Measurements from ENCODE around the gene SLC30A7.

Gene SLC30A7

DNA sequence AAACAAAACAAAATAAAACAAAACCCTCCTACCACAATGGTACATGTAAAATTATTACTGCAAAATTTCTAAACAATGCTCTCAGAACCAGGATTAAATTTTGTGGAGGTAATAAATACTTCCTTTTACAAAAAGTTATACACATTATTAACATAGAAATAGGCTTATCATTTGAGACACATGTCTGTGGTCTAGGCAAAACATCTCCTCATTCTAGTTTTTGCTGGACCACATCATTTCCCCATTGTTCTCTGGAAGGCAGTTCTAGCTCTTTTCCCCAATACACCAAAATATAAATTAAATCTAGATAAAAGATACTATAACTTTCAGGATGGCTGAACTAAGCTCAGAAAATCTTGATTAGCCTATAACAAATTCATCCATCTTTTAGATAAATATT, 19.6 kb upstream of the SLC30A7 start:
- no peak for TF ChIP-seq SIN3A (IDR thresholded peaks at IDR 0.05; ENCODE audit: borderline replicate concordance, insufficient read depth, low read length)
- TF ChIP-seq FOXP2 (optimal IDR thresholded peaks at IDR 0.05; ENCODE audit: borderline replicate concordance, extremely low read depth, extremely low read length, insufficient read depth), result no peak
- no peak for TF ChIP-seq REST (IDR thresholded peaks at IDR 0.05; ENCODE audit: insufficient read depth in 1 of 2, low read depth in 2 of 2, low read length in 2 of 2)
- TF ChIP-seq TAF1 (IDR thresholded peaks at IDR 0.05; ENCODE audit: borderline replicate concordance, insufficient read depth, low read length), result no peak
- TF ChIP-seq POLR2AphosphoS5 (IDR thresholded peaks at IDR 0.05; ENCODE audit: low read depth, low read length), result no peak

DNA sequence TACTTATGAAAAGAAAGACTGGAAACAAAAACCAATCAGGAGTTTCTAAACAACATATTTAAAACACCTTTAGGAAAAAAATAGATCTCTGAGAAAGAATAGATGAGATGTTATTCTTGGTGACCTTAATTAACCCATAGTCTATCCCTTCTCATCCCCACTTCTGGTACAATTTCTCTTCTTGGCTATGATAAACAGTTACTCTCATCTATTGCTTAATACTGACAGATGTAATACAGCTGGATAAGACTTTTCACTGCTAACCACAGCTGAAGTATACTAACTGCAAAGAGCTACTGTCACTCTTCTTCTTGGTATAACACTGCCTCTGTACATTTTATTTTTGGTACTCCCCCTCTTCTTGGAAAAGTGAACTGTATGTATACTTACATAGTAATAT, 16.5 kb upstream of the SLC30A7 start:
- TF ChIP-seq TAF1 (IDR thresholded peaks at IDR 0.05; ENCODE audit: borderline replicate concordance, insufficient read depth, low read length) (no peak), SIN3A (IDR thresholded peaks at IDR 0.05; ENCODE audit: borderline replicate concordance, insufficient read depth, low read length) (no peak), REST (IDR thresholded peaks at IDR 0.05; ENCODE audit: insufficient read depth in 1 of 2, low read depth in 2 of 2, low read length in 2 of 2) (no peak), FOXP2 (optimal IDR thresholded peaks at IDR 0.05; ENCODE audit: borderline replicate concordance, extremely low read depth, extremely low read length, insufficient read depth) (no peak), POLR2AphosphoS5 (IDR thresholded peaks at IDR 0.05; ENCODE audit: low read depth, low read length) (no peak)

DNA sequence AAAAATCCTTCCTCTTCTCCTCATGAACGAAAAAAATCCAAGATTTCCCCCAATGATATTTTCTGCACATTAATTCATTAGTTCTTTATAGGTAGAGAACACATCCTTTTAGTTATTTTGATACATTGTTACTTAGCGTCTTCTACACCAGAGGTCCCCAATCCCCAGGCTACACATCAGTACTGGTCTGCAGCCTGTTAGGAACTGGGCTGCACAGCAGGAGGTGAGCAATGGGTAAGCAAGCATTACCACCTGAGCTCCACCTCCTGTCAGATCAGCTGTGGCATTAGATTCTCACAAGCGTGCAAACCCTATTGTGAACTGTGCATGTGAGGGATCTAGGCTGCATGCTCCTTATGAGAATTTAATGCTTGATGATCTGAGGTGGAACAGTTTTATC, 14.2 kb upstream of the SLC30A7 start:
- TF ChIP-seq REST (IDR thresholded peaks at IDR 0.05; ENCODE audit: insufficient read depth in 1 of 2, low read depth in 2 of 2, low read length in 2 of 2) (no peak), SIN3A (IDR thresholded peaks at IDR 0.05; ENCODE audit: borderline replicate concordance, insufficient read depth, low read length) (no peak), POLR2AphosphoS5 (IDR thresholded peaks at IDR 0.05; ENCODE audit: low read depth, low read length) (no peak), TAF1 (IDR thresholded peaks at IDR 0.05; ENCODE audit: borderline replicate concordance, insufficient read depth, low read length) (no peak), FOXP2 (optimal IDR thresholded peaks at IDR 0.05; ENCODE audit: borderline replicate concordance, extremely low read depth, extremely low read length, insufficient read depth) (no peak)

GRCh38 chr1:100882698-100883097, 13.2 kb upstream of the SLC30A7 start:
- TF ChIP-seq POLR2AphosphoS5 (IDR thresholded peaks at IDR 0.05; ENCODE audit: low read depth, low read length), result no peak
- TF ChIP-seq TAF1 (IDR thresholded peaks at IDR 0.05; ENCODE audit: borderline replicate concordance, insufficient read depth, low read length), result no peak
- no peak for TF ChIP-seq FOXP2 (optimal IDR thresholded peaks at IDR 0.05; ENCODE audit: borderline replicate concordance, extremely low read depth, extremely low read length, insufficient read depth)
- no peak for TF ChIP-seq SIN3A (IDR thresholded peaks at IDR 0.05; ENCODE audit: borderline replicate concordance, insufficient read depth, low read length)
- TF ChIP-seq REST (IDR thresholded peaks at IDR 0.05; ENCODE audit: insufficient read depth in 1 of 2, low read depth in 2 of 2, low read length in 2 of 2), result no peak

DNA sequence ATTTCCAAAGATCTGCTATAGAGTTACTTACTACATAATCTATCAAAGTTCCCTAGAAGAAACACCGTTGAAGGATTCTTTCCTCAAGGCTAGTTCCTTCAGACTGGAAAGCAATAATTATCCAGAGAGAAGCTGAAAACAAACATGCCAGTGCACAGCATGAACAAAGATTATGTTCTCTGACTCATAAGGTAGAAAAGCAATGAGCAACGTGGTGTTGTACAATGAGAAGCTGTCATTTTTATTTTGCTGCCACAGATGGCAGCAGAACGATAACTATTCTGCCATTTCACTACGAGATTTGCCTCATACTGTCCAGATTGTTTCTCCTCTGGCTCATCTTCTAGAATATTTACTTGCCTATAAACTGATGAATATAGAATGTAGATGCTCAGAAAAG, 11.9 kb upstream of the SLC30A7 start:
- TF ChIP-seq POLR2AphosphoS5 (IDR thresholded peaks at IDR 0.05; ENCODE audit: low read depth, low read length) (no peak), TAF1 (IDR thresholded peaks at IDR 0.05; ENCODE audit: borderline replicate concordance, insufficient read depth, low read length) (no peak), FOXP2 (optimal IDR thresholded peaks at IDR 0.05; ENCODE audit: borderline replicate concordance, extremely low read depth, extremely low read length, insufficient read depth) (no peak), REST (IDR thresholded peaks at IDR 0.05; ENCODE audit: insufficient read depth in 1 of 2, low read depth in 2 of 2, low read length in 2 of 2) (no peak), SIN3A (IDR thresholded peaks at IDR 0.05; ENCODE audit: borderline replicate concordance, insufficient read depth, low read length) (no peak)

Data from PFSK-1 (cell line).